ENCODE results near the gene ATP11A.
"Not testable (repeated sequence)": the region's sequence is repeated elsewhere in the genome, so short reads cannot be mapped to it uniquely, and the experiment has no call there.

Gene ATP11A

GRCh38 chr13:112839356-112840105 is 149.7 kb downstream of the ATP11A start:
- no peak overlapping the region for H3K27ac ChIP-seq (ENCODE audit: low read length)
- H3K9me3 ChIP-seq (ENCODE audit: insufficient read depth, low read depth, low read length), result no peaks in the 10 kb centered on the region
- no peak overlapping the region for H3K4me3 ChIP-seq (ENCODE audit: low read length)
- peaks cover 68% of the 10 kb centered on the region for H3K36me3 ChIP-seq (ENCODE audit: insufficient read depth, low read depth, low read length)
- no peaks in the 10 kb centered on the region for H3K27me3 ChIP-seq (ENCODE audit: insufficient read depth, low read length)
- no peaks in the 10 kb centered on the region for H3K4me1 ChIP-seq (ENCODE audit: insufficient read depth, low read length)
- H3K9ac ChIP-seq (ENCODE audit: low read depth, low read length), result no peak overlapping the region

GRCh38 chr13:112840472-112841302 is 150.8 kb downstream of the ATP11A start:
- Histone ChIP-seq H3K27ac (ENCODE audit: low read length) (no peak overlapping the region), H3K4me3 (ENCODE audit: low read length) (no peak overlapping the region), H3K4me1 (ENCODE audit: insufficient read depth, low read length) (no peaks in the 10 kb centered on the region), H3K36me3 (ENCODE audit: insufficient read depth, low read depth, low read length) (peaks cover 58% of the 10 kb centered on the region), H3K27me3 (ENCODE audit: insufficient read depth, low read length) (no peaks in the 10 kb centered on the region), H3K9me3 (ENCODE audit: insufficient read depth, low read depth, low read length) (no peaks in the 10 kb centered on the region), H3K9ac (ENCODE audit: low read depth, low read length) (no peak overlapping the region)

DNA sequence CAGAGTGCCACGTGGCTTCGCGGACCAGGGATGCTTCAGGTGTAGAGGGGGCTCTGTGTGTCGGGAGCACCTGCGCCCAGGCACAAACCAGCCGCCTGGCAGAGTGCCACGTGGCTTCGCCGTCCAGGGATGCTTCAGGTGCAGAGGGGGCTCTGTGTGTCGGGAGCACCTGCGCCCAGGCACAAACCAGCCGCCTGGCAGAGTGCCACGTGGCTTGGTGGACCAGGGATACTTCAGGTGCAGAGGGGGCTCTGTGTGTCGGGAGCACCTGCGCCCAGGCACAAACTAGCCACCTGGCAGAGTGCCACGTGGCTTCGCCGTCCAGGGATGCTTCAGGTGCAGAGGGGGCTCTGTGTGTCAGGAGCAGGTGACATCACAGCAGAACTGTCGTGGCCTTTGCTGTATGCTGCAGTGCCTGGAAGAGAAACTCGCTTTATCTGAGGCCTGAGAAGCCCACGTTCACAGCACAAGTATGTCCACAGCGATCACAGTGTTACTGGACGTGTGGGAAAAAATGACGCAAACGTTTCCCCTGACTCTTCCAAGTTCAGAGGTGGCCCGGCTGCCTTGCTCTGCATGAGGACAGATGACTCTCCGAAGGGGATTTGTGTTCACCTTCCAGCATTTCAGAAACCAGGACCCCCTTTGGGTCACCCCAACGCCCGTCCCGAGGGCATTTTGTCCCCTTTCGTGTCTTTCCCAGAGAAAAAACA is 151.6 kb downstream of the ATP11A start:
- peaks cover 58% of the 10 kb centered on the region for H3K36me3 ChIP-seq (ENCODE audit: insufficient read depth, low read depth, low read length)
- H3K27ac ChIP-seq (ENCODE audit: low read length); H3K4me1 ChIP-seq (ENCODE audit: insufficient read depth, low read length); H3K9me3 ChIP-seq (ENCODE audit: insufficient read depth, low read depth, low read length); H3K9ac ChIP-seq (ENCODE audit: low read depth, low read length); H3K4me3 ChIP-seq (ENCODE audit: low read length); H3K27me3 ChIP-seq (ENCODE audit: insufficient read depth, low read length): not testable (repeated sequence)

DNA sequence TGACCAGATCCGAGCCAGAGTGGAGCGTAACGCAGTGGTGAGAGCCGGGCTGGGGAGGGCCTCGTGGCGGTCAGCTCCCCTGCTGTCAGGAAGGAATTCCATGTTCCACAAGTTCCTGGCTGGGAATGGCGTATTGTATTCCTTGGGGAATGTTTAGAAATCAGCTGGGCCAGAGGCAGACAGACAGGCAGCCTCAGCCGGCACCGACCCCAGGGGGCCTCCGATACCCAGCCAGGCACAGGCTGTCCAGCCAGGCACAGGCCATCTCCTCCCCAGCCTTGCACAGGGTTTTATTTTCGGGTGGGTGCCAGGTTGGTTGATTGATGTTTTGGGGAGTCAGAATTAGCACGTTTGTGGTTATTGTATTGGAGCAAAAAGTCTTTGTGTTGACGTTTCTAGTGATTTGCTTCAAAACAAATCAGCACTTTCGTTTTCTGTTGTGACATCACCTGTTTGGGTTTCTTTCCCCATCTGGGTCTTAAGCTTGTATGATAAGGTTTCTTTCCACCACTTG is 152.6 kb downstream of the ATP11A start:
- H3K27me3 ChIP-seq (ENCODE audit: insufficient read depth, low read length), result no peaks in the 10 kb centered on the region
- no peaks in the 10 kb centered on the region for H3K9me3 ChIP-seq (ENCODE audit: insufficient read depth, low read depth, low read length)
- H3K9ac ChIP-seq (ENCODE audit: low read depth, low read length), result no peak overlapping the region
- H3K27ac ChIP-seq (ENCODE audit: low read length), result no peak overlapping the region
- no peaks in the 10 kb centered on the region for H3K4me1 ChIP-seq (ENCODE audit: insufficient read depth, low read length)
- peaks cover 51% of the 10 kb centered on the region for H3K36me3 ChIP-seq (ENCODE audit: insufficient read depth, low read depth, low read length)
- H3K4me3 ChIP-seq (ENCODE audit: low read length), result no peak overlapping the region

- no peak overlapping the region for H3K9ac ChIP-seq (ENCODE audit: low read depth, low read length)
- H3K36me3 ChIP-seq (ENCODE audit: insufficient read depth, low read depth, low read length), result peaks cover 52% of the 10 kb centered on the region
- H3K9me3 ChIP-seq (ENCODE audit: insufficient read depth, low read depth, low read length), result no peaks in the 10 kb centered on the region
- H3K4me3 ChIP-seq (ENCODE audit: low read length), result no peak overlapping the region
- H3K27ac ChIP-seq (ENCODE audit: low read length), result no peak overlapping the region
- H3K27me3 ChIP-seq (ENCODE audit: insufficient read depth, low read length), result no peaks in the 10 kb centered on the region
- H3K4me1 ChIP-seq (ENCODE audit: insufficient read depth, low read length), result no peaks in the 10 kb centered on the region
Measured at GRCh38 chr13:112842931-112843391, 153.1 kb downstream of the ATP11A start.

DNA sequence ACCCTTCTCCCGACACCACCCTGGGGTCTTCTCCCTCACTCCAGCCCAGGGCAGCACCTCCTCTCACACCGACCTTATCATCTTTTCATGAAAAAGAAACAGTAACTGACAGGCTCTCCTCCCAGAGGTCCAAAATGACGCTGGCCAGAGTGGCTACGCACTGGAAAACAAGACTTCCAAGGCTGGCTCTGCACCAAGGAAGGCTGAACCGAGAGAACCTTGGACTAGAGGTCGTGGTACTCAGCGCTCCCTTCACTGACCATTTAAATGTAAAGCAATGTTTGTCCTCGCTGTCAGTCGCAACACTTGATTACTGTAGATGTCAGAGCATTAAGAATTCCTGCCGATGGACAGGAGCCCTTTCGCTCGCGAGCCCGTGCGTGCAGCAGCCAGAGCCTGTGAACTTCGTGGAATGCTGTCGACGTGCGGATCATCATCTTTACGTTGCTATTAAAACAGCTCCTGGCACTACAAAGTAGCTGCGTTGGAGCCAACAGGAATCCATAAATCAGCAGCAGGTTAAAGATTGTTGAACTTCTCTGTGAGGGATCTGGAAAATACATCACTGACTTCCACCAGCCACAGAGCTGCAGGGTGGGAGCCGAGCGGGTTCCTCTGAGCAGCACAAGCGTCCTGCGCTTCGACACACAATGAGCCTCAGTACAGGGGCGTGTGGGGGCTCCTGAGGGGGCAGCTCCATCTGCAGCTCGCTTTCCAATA is 153.7 kb downstream of the ATP11A start:
- H3K9ac ChIP-seq (ENCODE audit: low read depth, low read length), result no peak overlapping the region
- no peaks in the 10 kb centered on the region for H3K4me1 ChIP-seq (ENCODE audit: insufficient read depth, low read length)
- no peaks in the 10 kb centered on the region for H3K9me3 ChIP-seq (ENCODE audit: insufficient read depth, low read depth, low read length)
- no peaks in the 10 kb centered on the region for H3K27me3 ChIP-seq (ENCODE audit: insufficient read depth, low read length)
- no peak overlapping the region for H3K27ac ChIP-seq (ENCODE audit: low read length)
- peaks cover 47% of the 10 kb centered on the region for H3K36me3 ChIP-seq (ENCODE audit: insufficient read depth, low read depth, low read length)
- no peak overlapping the region for H3K4me3 ChIP-seq (ENCODE audit: low read length)

- no peaks in the 10 kb centered on the region for H3K9me3 ChIP-seq (ENCODE audit: insufficient read depth, low read depth, low read length)
- no peaks in the 10 kb centered on the region for H3K4me1 ChIP-seq (ENCODE audit: insufficient read depth, low read length)
- H3K4me3 ChIP-seq (ENCODE audit: low read length), result no peak overlapping the region
- no peak overlapping the region for H3K27ac ChIP-seq (ENCODE audit: low read length)
- no peak overlapping the region for H3K9ac ChIP-seq (ENCODE audit: low read depth, low read length)
- peaks cover 40% of the 10 kb centered on the region for H3K36me3 ChIP-seq (ENCODE audit: insufficient read depth, low read depth, low read length)
- H3K27me3 ChIP-seq (ENCODE audit: insufficient read depth, low read length), result no peaks in the 10 kb centered on the region
Measured at GRCh38 chr13:112844411-112844810, 154.6 kb downstream of the ATP11A start.

DNA sequence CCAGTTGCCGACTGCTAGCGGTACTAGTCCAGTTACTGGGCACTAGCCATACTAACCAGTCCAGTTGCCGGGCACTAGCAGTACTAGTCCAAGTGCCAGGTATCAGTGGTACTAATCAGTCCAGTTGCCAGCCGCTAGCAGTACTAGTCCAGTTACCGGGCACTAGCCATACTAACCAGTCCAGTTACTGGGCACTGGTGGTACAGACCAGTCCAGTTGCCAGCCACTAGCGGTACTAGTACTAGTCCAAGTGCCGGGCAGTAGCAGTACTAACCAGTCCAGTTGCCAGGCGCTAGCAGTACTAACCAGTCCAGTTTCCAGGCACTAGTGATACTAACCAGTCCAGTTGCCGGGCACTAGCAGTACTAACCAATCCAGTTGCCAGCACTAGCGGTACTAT is 155.0 kb downstream of the ATP11A start:
- no peak overlapping the region for H3K4me3 ChIP-seq (ENCODE audit: low read length)
- H3K9ac ChIP-seq (ENCODE audit: low read depth, low read length), result no peak overlapping the region
- H3K36me3 ChIP-seq (ENCODE audit: insufficient read depth, low read depth, low read length), result peaks cover 35% of the 10 kb centered on the region
- H3K27ac ChIP-seq (ENCODE audit: low read length), result no peak overlapping the region
- no peaks in the 10 kb centered on the region for H3K4me1 ChIP-seq (ENCODE audit: insufficient read depth, low read length)
- H3K27me3 ChIP-seq (ENCODE audit: insufficient read depth, low read length), result no peaks in the 10 kb centered on the region
- H3K9me3 ChIP-seq (ENCODE audit: insufficient read depth, low read depth, low read length), result no peaks in the 10 kb centered on the region

DNA sequence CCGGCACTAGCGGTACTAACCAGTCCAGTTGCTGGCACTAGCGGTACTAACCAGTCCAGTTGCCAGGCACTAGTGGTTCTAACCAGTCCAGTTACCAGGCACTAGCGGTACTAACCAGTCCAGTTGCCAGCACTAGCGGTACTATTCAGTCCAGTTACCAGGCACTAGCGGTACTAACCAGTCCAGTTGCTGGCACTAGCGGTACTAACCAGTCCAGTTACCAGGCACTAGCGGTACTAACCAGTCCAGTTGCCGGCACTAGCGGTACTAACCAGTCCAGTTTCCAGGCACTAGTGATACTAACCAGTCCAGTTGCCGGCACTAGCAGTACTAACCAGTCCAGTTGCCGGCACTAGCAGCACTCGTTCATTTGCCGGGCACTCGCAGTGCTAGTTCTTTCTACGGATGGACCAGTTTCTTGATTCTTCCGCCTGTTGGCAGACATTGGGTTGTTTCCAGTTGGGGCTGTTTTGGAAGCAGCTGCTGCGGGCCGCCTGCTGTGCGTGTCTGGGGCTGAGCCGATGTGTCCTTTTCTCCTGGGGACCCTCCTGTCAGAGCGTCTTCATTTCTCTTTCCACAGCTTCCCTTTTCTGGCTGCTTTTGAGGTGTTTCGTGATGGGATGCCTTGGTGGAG is 155.8 kb downstream of the ATP11A start:
- no peaks in the 10 kb centered on the region for H3K27me3 ChIP-seq (ENCODE audit: insufficient read depth, low read length)
- peaks cover 37% of the 10 kb centered on the region for H3K36me3 ChIP-seq (ENCODE audit: insufficient read depth, low read depth, low read length)
- H3K27ac ChIP-seq (ENCODE audit: low read length), result no peak overlapping the region
- H3K4me3 ChIP-seq (ENCODE audit: low read length), result no peak overlapping the region
- H3K9me3 ChIP-seq (ENCODE audit: insufficient read depth, low read depth, low read length), result no peaks in the 10 kb centered on the region
- no peak overlapping the region for H3K9ac ChIP-seq (ENCODE audit: low read depth, low read length)
- H3K4me1 ChIP-seq (ENCODE audit: insufficient read depth, low read length), result no peaks in the 10 kb centered on the region

- no peaks in the 10 kb centered on the region for H3K27me3 ChIP-seq (ENCODE audit: insufficient read depth, low read length)
- H3K9ac ChIP-seq (ENCODE audit: low read depth, low read length), result no peak overlapping the region
- H3K27ac ChIP-seq (ENCODE audit: low read length), result no peak overlapping the region
- no peak overlapping the region for H3K4me3 ChIP-seq (ENCODE audit: low read length)
- no peaks in the 10 kb centered on the region for H3K4me1 ChIP-seq (ENCODE audit: insufficient read depth, low read length)
- H3K36me3 ChIP-seq (ENCODE audit: insufficient read depth, low read depth, low read length), result peaks cover 45% of the 10 kb centered on the region
- H3K9me3 ChIP-seq (ENCODE audit: insufficient read depth, low read depth, low read length), result no peaks in the 10 kb centered on the region
Measured at GRCh38 chr13:112846411-112847115, 156.7 kb downstream of the ATP11A start.
